GM19351 (cell line): Measurements from ENCODE around the gene C19orf33.
"Not testable (repeated sequence)": the region's sequence is repeated elsewhere in the genome, so short reads cannot be mapped to it uniquely, and the experiment has no call there.

ENCODE experiments used
- ATAC-seq: cut with Tn5 transposase; IDR thresholded peaks from one replicate; pipeline ENCODE4 v1.9.1; 2021; ENCODE audit warnings: mild to moderate bottlenecking, moderate library complexity; ENCODE audit not compliant: unreplicated experiment

The C19orf33 gene

DNA sequence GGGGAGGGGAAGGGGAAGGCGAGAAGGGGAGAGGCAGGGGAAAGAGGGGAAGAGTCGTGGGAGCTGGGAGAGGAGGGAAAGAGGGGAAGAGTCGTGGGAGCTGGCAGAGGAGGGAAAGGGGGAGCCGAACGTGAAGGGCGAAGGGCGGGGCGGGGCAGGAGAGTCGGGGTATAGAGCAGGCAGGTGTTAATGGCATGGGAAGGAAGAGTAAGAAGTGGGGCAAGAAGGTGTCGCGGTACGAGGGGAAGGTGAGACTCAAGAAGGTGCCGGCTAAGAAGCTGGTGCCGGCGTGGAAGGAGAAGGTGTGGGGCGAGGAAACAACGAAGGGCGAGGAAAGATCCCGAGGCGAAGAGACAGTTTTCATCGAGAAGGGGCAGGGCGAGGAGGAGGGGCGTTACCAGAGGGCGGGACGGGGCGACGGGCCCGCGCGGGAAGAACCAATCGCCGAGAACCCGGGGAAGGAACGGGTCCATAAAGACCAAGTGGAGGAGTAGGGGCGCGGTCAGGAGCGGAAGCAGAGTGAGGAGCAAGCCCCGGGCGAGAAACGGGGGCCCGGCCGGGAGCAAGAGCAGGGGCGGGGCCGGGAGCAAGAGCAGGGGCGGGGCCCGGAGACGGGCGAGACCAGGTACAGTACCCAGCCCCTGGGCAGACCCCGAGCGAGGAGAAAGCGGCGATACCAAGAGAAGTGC is 32.0 kb downstream of the C19orf33 start:
- peak; percentile 64 for ATAC-seq

DNA sequence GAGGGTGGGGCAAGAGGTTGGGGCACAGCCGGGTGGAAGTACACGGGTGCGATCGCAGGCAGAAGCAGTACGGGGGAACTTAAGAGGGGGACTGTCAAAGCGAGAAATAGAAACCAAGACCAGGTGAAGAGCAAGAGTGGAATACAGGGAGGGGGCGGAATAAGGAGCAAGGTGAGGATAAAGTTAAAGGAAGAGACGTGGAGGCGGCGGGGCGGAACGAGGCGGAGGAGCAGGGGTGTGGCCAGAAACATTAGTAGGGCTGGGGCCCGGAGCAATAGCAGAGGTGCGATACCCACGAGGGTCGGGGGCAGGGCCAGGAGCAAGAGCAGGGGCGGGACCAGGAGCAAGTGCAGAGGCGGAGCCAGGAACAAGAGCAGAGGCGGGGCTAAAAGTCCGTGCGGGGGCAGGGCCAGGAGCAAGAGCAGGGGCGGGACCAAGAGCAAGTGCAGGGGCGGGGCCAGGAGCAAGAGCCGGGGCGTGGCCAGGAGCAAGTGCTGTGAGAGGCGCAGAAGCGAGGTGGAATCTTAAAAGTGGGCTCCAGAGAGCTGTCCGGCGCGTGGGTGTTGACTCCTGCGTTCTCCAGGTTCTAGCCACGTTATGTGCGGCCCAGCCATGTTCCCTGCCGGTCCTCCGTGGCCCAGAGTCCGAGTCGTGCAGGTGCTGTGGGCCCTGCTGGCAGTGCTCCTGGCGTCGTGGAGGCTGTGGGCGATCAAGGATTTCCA is 32.7 kb downstream of the C19orf33 start:
- ATAC-seq: peak; percentile 48

DNA sequence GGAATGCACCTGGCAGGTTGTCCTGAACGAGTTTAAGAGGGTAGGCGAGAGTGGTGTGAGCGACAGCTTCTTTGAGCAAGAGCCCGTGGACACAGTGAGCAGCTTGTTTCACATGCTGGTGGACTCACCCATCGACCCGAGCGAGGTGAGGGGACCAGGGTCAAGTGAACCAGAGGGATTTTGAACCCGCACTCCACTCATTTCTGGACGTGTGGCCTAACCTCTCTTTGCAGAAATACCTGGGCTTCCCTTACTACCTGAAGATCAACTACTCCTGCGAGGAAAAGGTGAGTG is 33.3 kb downstream of the C19orf33 start:
- ATAC-seq: no peak

DNA sequence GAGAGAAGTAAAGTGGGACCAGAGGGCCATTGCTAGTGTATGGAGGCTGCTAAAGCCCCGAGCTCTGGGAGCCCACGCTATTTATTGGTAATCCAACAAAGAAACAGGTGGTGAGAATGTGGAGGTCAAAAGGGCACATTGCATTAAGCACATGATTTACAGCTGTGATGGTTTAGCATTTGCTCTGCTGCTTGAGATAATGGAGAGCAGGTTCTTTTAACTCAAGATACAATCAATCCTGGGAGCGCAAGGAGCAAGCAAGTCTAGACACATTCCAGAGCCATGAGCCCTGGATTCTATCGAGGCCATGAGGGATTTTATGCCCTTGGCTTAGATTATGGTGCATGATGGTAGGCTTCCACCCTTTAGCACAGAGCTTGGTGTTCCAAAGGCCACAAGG is 35.0 kb downstream of the C19orf33 start:
- ATAC-seq: not testable (repeated sequence)

DNA sequence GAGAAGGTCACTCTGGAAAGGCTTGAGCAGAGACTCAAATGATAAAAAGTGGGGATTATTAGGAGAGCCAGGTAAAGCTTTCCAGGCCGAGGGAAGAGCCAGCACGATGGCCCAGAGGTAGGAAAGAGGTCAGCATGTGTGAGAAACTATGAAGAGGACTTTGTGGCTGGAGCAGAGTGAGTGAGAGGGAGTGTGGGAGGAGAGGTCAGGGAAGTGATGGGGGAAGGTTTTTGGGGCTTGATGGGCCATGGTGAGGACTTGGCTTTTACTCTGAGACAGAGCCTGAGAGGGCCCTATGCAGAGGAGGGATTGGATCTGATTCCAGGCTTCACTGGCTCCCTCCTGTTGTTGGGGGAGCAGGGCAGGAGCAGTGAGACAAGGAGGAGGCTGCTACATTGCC is 36.9 kb downstream of the C19orf33 start:
- no peak for ATAC-seq

DNA sequence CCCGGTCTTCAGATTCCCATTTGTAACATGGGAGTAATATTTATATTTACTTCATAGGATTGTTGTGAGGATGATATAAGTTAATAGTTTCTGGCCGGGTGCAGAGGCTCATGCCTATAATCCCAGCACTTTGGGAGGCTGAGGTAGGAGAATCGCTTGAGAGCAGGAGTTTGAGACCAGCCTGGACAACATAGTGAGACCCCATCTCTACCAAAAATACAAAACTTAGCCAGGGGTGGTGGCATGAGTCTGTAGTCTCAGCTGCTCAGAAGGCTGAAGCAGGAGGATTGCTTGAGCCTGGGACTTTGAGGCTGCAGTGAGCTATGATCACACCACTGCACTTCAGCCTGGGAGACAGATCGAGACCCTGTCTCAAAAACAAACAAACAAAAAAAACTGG is 42.8 kb downstream of the C19orf33 start:
- no peak for ATAC-seq

DNA sequence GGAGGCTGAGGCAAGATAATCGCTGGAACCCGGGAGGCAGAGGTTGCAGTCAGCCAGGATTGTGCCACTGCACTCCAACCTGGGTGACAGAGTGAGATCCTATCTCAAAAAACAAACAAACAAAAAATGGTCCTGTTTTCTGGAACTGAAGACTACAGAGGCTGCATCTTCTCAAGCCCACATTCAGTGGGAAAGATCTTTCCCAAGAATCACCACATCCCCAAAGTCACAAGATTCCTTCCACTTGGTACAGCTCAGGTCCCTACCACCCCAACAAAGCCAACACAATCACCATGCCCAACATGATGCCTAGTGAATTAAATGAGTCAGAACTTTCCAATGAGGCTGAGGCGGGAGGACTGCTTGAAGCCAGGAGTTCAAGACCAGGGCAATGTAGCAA is 46.8 kb downstream of the C19orf33 start:
- no peak for ATAC-seq

DNA sequence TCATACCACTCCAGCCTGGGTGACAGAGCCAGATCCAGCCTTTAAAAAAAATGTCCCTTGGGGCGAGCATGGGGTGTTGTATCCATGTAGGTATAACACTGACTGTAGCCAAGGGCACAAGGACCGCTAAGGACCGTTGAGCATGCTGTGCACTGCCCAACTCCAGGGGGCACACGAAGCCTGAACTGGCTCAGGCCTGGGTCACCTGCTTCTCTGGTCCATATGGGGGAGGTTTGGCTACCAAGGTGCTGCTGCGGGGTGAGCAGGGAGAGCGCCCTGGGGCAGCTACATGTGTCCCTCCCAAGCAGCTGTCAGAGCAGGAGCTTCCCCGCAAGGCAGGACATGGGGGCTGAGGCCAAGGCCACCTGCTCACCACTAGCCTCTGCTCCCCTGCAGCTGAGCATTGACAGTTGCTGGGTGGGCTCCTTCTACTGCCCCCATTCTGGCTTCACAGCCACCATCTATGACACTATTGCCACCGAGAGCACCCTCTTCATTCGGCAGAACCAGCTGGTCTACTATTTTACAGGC is 47.9 kb downstream of the C19orf33 start:
- no peak for ATAC-seq

DNA sequence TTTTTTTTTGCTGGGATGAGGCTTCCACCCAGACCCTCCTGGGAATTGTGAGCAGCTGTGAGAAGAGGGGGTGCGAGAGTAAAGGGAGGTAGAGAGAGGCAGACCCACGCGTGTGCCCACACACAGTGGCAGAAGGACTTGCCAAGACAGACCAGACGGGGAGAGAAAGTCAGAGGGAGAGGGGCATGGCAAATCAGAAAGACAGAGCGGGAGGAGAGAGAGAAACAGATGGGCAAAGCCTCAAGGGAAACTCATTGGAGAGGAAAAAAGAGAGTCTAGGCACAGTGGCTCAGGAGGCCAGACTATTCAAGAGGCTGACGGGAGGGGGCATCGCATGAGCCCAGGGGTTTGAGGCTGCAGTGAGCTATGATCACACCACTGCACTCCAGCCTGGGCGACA is 48.6 kb downstream of the C19orf33 start:
- no peak for ATAC-seq
